Measurements from ENCODE around the gene STKLD1.

STKLD1 gene

GRCh38 chr9:133420392-133420827 lies 44.2 kb downstream of the STKLD1 start:
- FAIRE-seq = no peak

- FAIRE-seq = no peak
Observed at GRCh38 chr9:133421615-133422542, 45.7 kb downstream of the STKLD1 start, which contains the start of gene ADAMTS13. Gene ADAMTS13 (plus strand): TSS chr9:133422367. CDS start chr9:133422444, 77 bp downstream.

GRCh38 chr9:133423216-133423615 lies 47.0 kb downstream of the STKLD1 start:
- FAIRE-seq = no peak

GRCh38 chr9:133424187-133424586 lies 48.0 kb downstream of the STKLD1 start:
- no peak for FAIRE-seq

- FAIRE-seq = no peak
Observed at GRCh38 chr9:133425049-133425632, 49.0 kb downstream of the STKLD1 start.

- FAIRE-seq = no peak
Observed at GRCh38 chr9:133426011-133426410, 49.8 kb downstream of the STKLD1 start.

- FAIRE-seq = no peak
Observed at GRCh38 chr9:133427658-133428348, 51.6 kb downstream of the STKLD1 start.

- no peak for FAIRE-seq
Observed at GRCh38 chr9:133428617-133429101, 52.5 kb downstream of the STKLD1 start.

- FAIRE-seq = no peak
Observed at GRCh38 chr9:133429214-133429613, 53.0 kb downstream of the STKLD1 start.

GRCh38 chr9:133429641-133430161 lies 53.5 kb downstream of the STKLD1 start:
- FAIRE-seq = no peak

GRCh38 chr9:133430244-133430643 lies 54.1 kb downstream of the STKLD1 start:
- no peak for FAIRE-seq

GRCh38 chr9:133433351-133433843 lies 57.2 kb downstream of the STKLD1 start:
- FAIRE-seq = no peak

- FAIRE-seq = no peak
Observed at GRCh38 chr9:133436681-133437080, 60.5 kb downstream of the STKLD1 start.

GRCh38 chr9:133437753-133438531 lies 61.8 kb downstream of the STKLD1 start:
- no peak for FAIRE-seq

GRCh38 chr9:133439337-133439736 lies 63.2 kb downstream of the STKLD1 start:
- FAIRE-seq = no peak

- no peak for FAIRE-seq
Observed at GRCh38 chr9:133440874-133441273, 64.7 kb downstream of the STKLD1 start.

- no peak for FAIRE-seq
Observed at GRCh38 chr9:133441571-133441970, 65.4 kb downstream of the STKLD1 start.

GRCh38 chr9:133443248-133443647 lies 67.1 kb downstream of the STKLD1 start:
- FAIRE-seq = no peak

GRCh38 chr9:133443982-133444381 lies 67.8 kb downstream of the STKLD1 start:
- no peak for FAIRE-seq

- no peak for FAIRE-seq
Observed at GRCh38 chr9:133445293-133445969, 69.3 kb downstream of the STKLD1 start.

GRCh38 chr9:133448487-133448972 lies 72.4 kb downstream of the STKLD1 start:
- no peak for FAIRE-seq

Data from endometrium (tissue), 2 donors.